ENCODE measurements around the gene NFIA. TPM values are rescaled to one million over a fixed set of nuclear protein-coding genes. Genes with fewer than 3 reads are reported as not detected.
A peak's percentile ranks its signal among the peaks of the same experiment; 100 is the strongest.

Gene NFIA
- total and polyA plus RNA-seq, 2 of the 13 experiments (the other 11 are each of a cell fraction or from before 2014, with no cell fraction given): 14.7 to 28.5 TPM

DNA sequence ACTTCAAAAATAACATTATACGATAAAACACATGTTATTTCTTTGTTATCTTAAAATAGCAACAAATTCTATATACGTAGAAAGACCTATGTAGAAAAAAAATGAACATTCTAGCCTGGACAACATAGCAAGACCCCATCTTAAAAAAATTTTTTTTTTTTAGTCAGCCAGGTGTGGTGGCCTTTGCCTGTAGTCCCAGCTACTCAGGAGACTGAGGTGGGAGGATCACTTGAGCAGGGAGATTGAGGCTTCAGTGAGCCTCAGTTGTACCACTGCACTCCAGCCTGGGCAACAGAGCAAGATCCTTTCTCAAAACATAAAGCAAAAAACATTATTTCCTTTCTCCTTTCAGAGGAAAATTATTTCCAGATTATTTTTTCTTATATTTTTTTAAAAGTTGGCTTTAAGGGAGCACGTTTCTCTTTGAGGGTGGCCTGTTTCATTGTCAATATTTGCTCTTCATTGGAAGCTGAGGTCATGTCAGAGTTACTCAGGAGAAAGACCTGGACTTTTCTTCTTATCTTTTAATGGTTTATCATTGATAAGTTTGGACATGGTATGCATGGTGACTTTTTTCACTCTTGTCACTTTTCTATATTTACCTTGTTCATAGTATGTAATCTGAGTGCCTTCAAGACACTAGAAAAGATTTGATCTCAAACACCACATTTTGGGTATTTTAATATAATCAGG is 32.0 kb downstream of the NFIA start (continued):
- TF ChIP-seq PRMT3 (CRISPR knock-in tag; IDR thresholded peaks at IDR 0.05; ENCODE audit: borderline replicate concordance, low read depth): no peak
- no peak for TF ChIP-seq ZNF549 (CRISPR knock-in tag; IDR thresholded peaks at IDR 0.05)
- TF ChIP-seq PRPF4 (IDR thresholded peaks at IDR 0.05; ENCODE audit: low read depth, low read length, poor library complexity, severe bottlenecking): no peak
- TF ChIP-seq NFRKB (IDR thresholded peaks at IDR 0.05): no peak
- no peak for TF ChIP-seq SSRP1 (CRISPR knock-in tag; IDR thresholded peaks at IDR 0.05)
- no peak for TF ChIP-seq ZNF101 (CRISPR knock-in tag; IDR thresholded peaks at IDR 0.05; ENCODE audit: borderline replicate concordance, low read depth)
- peak; percentile 55; the same call in 1 of the 2 replicates for TF ChIP-seq NAIF1 (CRISPR knock-in tag; IDR thresholded peaks at IDR 0.05; ENCODE audit: borderline replicate concordance)
- TF ChIP-seq EED (CRISPR knock-in tag; IDR thresholded peaks at IDR 0.05): no peak
- no peak for TF ChIP-seq U2AF2 (IDR thresholded peaks at IDR 0.05; ENCODE audit: low read depth, low read length)
- no peak for TF ChIP-seq RARG (CRISPR knock-in tag; IDR thresholded peaks at IDR 0.05; ENCODE audit: low read depth)
- TF ChIP-seq ZNF30 (CRISPR knock-in tag; IDR thresholded peaks at IDR 0.05): no peak
- TF ChIP-seq, protein P1, sequence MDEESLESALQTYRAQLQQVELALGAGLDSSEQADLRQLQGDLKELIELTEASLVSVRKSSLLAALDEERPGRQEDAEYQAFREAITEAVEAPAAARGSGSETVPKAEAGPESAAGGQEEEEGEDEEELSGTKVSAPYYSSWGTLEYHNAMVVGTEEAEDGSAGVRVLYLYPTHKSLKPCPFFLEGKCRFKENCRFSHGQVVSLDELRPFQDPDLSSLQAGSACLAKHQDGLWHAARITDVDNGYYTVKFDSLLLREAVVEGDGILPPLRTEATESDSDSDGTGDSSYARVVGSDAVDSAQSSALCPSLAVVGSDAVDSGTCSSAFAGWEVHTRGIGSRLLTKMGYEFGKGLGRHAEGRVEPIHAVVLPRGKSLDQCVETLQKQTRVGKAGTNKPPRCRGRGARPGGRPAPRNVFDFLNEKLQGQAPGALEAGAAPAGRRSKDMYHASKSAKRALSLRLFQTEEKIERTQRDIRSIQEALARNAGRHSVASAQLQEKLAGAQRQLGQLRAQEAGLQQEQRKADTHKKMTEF (CRISPR knock-in tag; IDR thresholded peaks at IDR 0.05): 0 out of 2 replicates have a peak, but pooled peaks have one; percentile 25
- TF ChIP-seq SIX1 (CRISPR knock-in tag; IDR thresholded peaks at IDR 0.05; ENCODE audit: borderline replicate concordance): peak; percentile 83
- no peak for TF ChIP-seq RFX1 (IDR thresholded peaks at IDR 0.05)
- TF ChIP-seq FIP1L1 (IDR thresholded peaks at IDR 0.05; ENCODE audit: borderline replicate concordance, insufficient read depth, low read depth, low read length): no peak
- no peak for TF ChIP-seq ZNF841 (CRISPR knock-in tag; IDR thresholded peaks at IDR 0.05; ENCODE audit: borderline replicate concordance)
- TF ChIP-seq CREB1 (IDR thresholded peaks at IDR 0.05): no peak
- TF ChIP-seq CREB1 (CRISPR knock-in tag; IDR thresholded peaks at IDR 0.05): peak; percentile 66
- no peak for TF ChIP-seq ZNF672 (CRISPR knock-in tag; IDR thresholded peaks at IDR 0.05)
- TF ChIP-seq MEIS2 (CRISPR knock-in tag; IDR thresholded peaks at IDR 0.05): no peak
- TF ChIP-seq SNAI1 (CRISPR knock-in tag; IDR thresholded peaks at IDR 0.05; ENCODE audit: borderline replicate concordance): no peak
- TF ChIP-seq HMG20A (CRISPR knock-in tag; IDR thresholded peaks at IDR 0.05; ENCODE audit: borderline replicate concordance): peak; percentile 71; the same call in 1 of the 2 replicates
- peak; percentile 61 for TF ChIP-seq TCF7 (IDR thresholded peaks at IDR 0.05; ENCODE audit: low read depth)
- TF ChIP-seq DR1 (CRISPR knock-in tag; IDR thresholded peaks at IDR 0.05): no peak
- TF ChIP-seq NR2F2 (IDR thresholded peaks at IDR 0.05; ENCODE audit: borderline replicate concordance, low read depth): peak; percentile 56; the same call in 1 of the 2 replicates
- TF ChIP-seq YY1 (IDR thresholded peaks at IDR 0.05; ENCODE audit: insufficient read depth, insufficient replicate concordance, low read depth, low read length): no peak
- no peak; the same call in 1 of the 2 replicates for TF ChIP-seq ZNF337 (CRISPR knock-in tag; IDR thresholded peaks at IDR 0.05; ENCODE audit: borderline replicate concordance, low read depth)
- TF ChIP-seq ZNF616 (CRISPR knock-in tag; IDR thresholded peaks at IDR 0.05; ENCODE audit: low read depth): no peak
- TF ChIP-seq BORCS8-MEF2B (CRISPR knock-in tag; IDR thresholded peaks at IDR 0.05): no peak
- TF ChIP-seq ZNF703 (CRISPR knock-in tag; IDR thresholded peaks at IDR 0.05; ENCODE audit: borderline replicate concordance): no peak
- peak; percentile 99 for TF ChIP-seq ZNF121 (CRISPR knock-in tag; IDR thresholded peaks at IDR 0.05)
- TF ChIP-seq ZFP90 (CRISPR knock-in tag; IDR thresholded peaks at IDR 0.05; ENCODE audit: borderline replicate concordance): no peak
- no peak for TF ChIP-seq SMAD3 (CRISPR knock-in tag; IDR thresholded peaks at IDR 0.05)
- TF ChIP-seq SYNCRIP (IDR thresholded peaks at IDR 0.05; ENCODE audit: insufficient read depth, low read depth, low read length): no peak
